WTC11 (cell line): ENCODE measurements around the gene CENPA. TPM values are rescaled to one million over a fixed set of nuclear protein-coding genes. Genes with fewer than 3 reads are reported as not detected.
"Not testable (repeated sequence)": the region's sequence is repeated elsewhere in the genome, so short reads cannot be mapped to it uniquely, and the experiment has no call there.

Experiments
- ATAC-seq: fragments of 200-7000 bp; cut with Tn5 transposase; 2 replicates; pipeline ENCODE4 v1.10.0; 2021; ENCODE audit warnings: mild to moderate bottlenecking, moderate library complexity
- CTCF ChIA-PET: fragments of 300-600 bp; sonication (Branson Sonifier 250); formaldehyde crosslinking; loops from one replicate; lab custom pipeline; 2021; ENCODE audit warnings: antibody characterized with exemption; lab: Charles Lee
- POLR2A ChIA-PET: fragments of 350-600 bp; sonication (Branson Sonifier 250); formaldehyde crosslinking; loops from one replicate; lab custom pipeline; 2021; ENCODE audit warnings: antibody characterized with exemption; lab: Charles Lee
- DNase-seq: peaks from one replicate; pipeline ENCODE4 v3.0.0; 2021; ENCODE audit warnings: low spot score
- H3K27ac Mint-ChIP-seq: 2 replicates; pipeline ENCODE4 v1.8.0; 2021; ENCODE audit warnings: mixed read lengths
- H3K27me3 Mint-ChIP-seq: 2 replicates; pipeline ENCODE4 v1.8.0; 2021; ENCODE audit warnings: low read depth, mild to moderate bottlenecking, moderate library complexity, mixed read lengths
- H3K36me3 Mint-ChIP-seq: 2 replicates; pipeline ENCODE4 v1.8.0; 2021; ENCODE audit warnings: mixed read lengths
- H3K4me1 Mint-ChIP-seq: 2 replicates; pipeline ENCODE4 v1.8.0; 2022; ENCODE audit warnings: mixed read lengths
- H3K4me3 Mint-ChIP-seq: 2 replicates; pipeline ENCODE4 v1.8.0; 2021; ENCODE audit warnings: mild to moderate bottlenecking, moderate library complexity, mixed read lengths
- H3K9me3 Mint-ChIP-seq: 2 replicates; pipeline ENCODE4 v1.8.0; 2021; ENCODE audit warnings: mixed read lengths
- CTCF ChIP-seq: fragments of 200-600 bp; IDR thresholded peaks from 2 replicates; pipeline ENCODE4 v1.8.0; 2022; ENCODE audit warnings: antibody characterized with exemption
- ERG ChIP-seq: fragments of 250-450 bp; sonication (Bioruptor Pico); IDR thresholded peaks from 2 replicates; pipeline ENCODE4 v1.8.0; 2021; ENCODE audit warnings: mild to moderate bottlenecking
- FOXK1 ChIP-seq: sonication (generic); formaldehyde crosslinking; IDR thresholded peaks from 2 replicates; pipeline ENCODE4 v1.8.0; 2022; ENCODE audit warnings: mild to moderate bottlenecking, moderate library complexity, missing genetic modification reagents
- IRF1 ChIP-seq: sonication (generic); formaldehyde crosslinking; IDR thresholded peaks from 2 replicates; pipeline ENCODE4 v1.8.0; 2023; ENCODE audit warnings: missing genetic modification reagents
- MAX ChIP-seq: sonication (generic); formaldehyde crosslinking; IDR thresholded peaks from 2 replicates; pipeline ENCODE4 v1.8.0; 2022; ENCODE audit warnings: mild to moderate bottlenecking, missing genetic modification reagents
- NR2C2 ChIP-seq: sonication (generic); formaldehyde crosslinking; IDR thresholded peaks from 2 replicates; pipeline ENCODE4 v1.8.0; 2022; ENCODE audit warnings: mild to moderate bottlenecking, missing genetic modification reagents
- ZNF232 ChIP-seq: sonication (generic); formaldehyde crosslinking; IDR thresholded peaks from 2 replicates; pipeline ENCODE4 v1.8.0; 2022; ENCODE audit warnings: mild to moderate bottlenecking, missing genetic modification reagents
- ZNF281 ChIP-seq: sonication (generic); formaldehyde crosslinking; IDR thresholded peaks from 2 replicates; pipeline ENCODE4 v1.8.0; 2023; ENCODE audit warnings: mild to moderate bottlenecking, missing genetic modification reagents
- ZNF396 ChIP-seq: fragments of 250-450 bp; sonication (Bioruptor Pico); IDR thresholded peaks from 2 replicates; pipeline ENCODE4 v1.8.0; 2021; ENCODE audit warnings: mild to moderate bottlenecking, moderate library complexity, borderline replicate concordance
- ZSCAN18 ChIP-seq: fragments of 250-450 bp; sonication (Bioruptor Pico); IDR thresholded peaks from 2 replicates; pipeline ENCODE4 v2.1.2; 2022; ENCODE audit warnings: mild to moderate bottlenecking, moderate library complexity
- total RNA-seq: library from RNA; stranded (reverse); gene quantifications from 3 replicates; pipeline ENCODE4 v1.2.3, GENCODE V29; 2021

Gene CENPA
- total RNA-seq, 1 experiment from 2014 or later: 45.6 TPM

GRCh38 chr2:26744953-26745352, 40.9 kb upstream of the CENPA start:
- POLR2A ChIA-PET: no interaction called here
- Mint-ChIP-seq H3K27me3 (peaks cover 41% of the 10 kb centered on the region), H3K36me3 (no peaks in the 10 kb centered on the region), H3K27ac (no peak overlapping the region), H3K4me3 (no peak overlapping the region), H3K9me3 (no peaks in the 10 kb centered on the region), H3K4me1 (peaks cover 9% of the 10 kb centered on the region)
- TF ChIP-seq ERG (CRISPR knock-in tag): no peak
- TF ChIP-seq NR2C2 (CRISPR knock-in tag): no peak
- DNase-seq: no peak
- no peak for ATAC-seq
- CTCF ChIA-PET: interaction anchor here (1.2 to 7.5 kb wide), 9 partner anchors 9 to 167 kb away, joined by 3 to 83 read pairs (median 10); partner anchors contain the start of gene KCNK3

GRCh38 chr2:26745609-26746327, 40.1 kb upstream of the CENPA start:
- POLR2A ChIA-PET: no interaction called here
- H3K9me3 Mint-ChIP-seq: no peaks in the 10 kb centered on the region
- peaks cover 17% of the 10 kb centered on the region for H3K4me1 Mint-ChIP-seq
- DNase-seq (peak; percentile 88), ATAC-seq (peak; percentile 87)
- peaks cover 49% of the 10 kb centered on the region for H3K27me3 Mint-ChIP-seq
- H3K36me3 Mint-ChIP-seq: no peaks in the 10 kb centered on the region
- CTCF ChIA-PET: interaction anchor here (0.6 to 7.5 kb wide), 16 partner anchors 10 to 271 kb away, joined by 3 to 83 read pairs (median 4); partner anchors contain the start of gene KCNK3
- no peak overlapping the region for H3K4me3 Mint-ChIP-seq
- H3K27ac Mint-ChIP-seq: no peak overlapping the region
- no peak for TF ChIP-seq ZNF396 (CRISPR knock-in tag)
- peak; percentile 92 for TF ChIP-seq CTCF

- H3K9me3 Mint-ChIP-seq: peaks cover 6% of the 10 kb centered on the region
- H3K27me3 Mint-ChIP-seq: peaks cover 61% of the 10 kb centered on the region
- H3K4me3 Mint-ChIP-seq: no peak overlapping the region
- POLR2A ChIA-PET: no interaction called here
- H3K36me3 Mint-ChIP-seq: peaks cover 6% of the 10 kb centered on the region
- CTCF ChIA-PET: interaction anchor here (1.0 to 7.5 kb wide), 5 partner anchors 22 to 270 kb away, joined by 3 to 83 read pairs (median 10); no protein-coding TSS in a partner anchor
- ATAC-seq (no peak), DNase-seq (no peak)
- H3K4me1 Mint-ChIP-seq: peaks cover 22% of the 10 kb centered on the region
- H3K27ac Mint-ChIP-seq: no peak overlapping the region
- TF ChIP-seq IRF1 (CRISPR knock-in tag) (no peak), ZSCAN18 (CRISPR knock-in tag) (no peak)
These were observed 38.9 kb upstream of the CENPA start for GRCh38 chr2:26746934-26747333.

- ATAC-seq: peak; percentile 21
- TF ChIP-seq MAX (peak; percentile 66; the same call in 1 of the 2 replicates), FOXK1 (peak; percentile 39; the same call in 1 of the 2 replicates), ZNF281 (CRISPR knock-in tag) (peak; percentile 24; the same call in 1 of the 2 replicates), ZNF232 (CRISPR knock-in tag) (0 out of 2 replicates have a peak, but pooled peaks have one; percentile 60)
- POLR2A ChIA-PET: interaction anchor here (0.7 kb wide), 1 partner anchor 57 kb away, joined by 6 read pairs; the partner anchor contains the start of gene KCNK3
- CTCF ChIA-PET: interaction anchor here (0.9 kb wide), 1 partner anchor 168 kb away, joined by 7 read pairs; no protein-coding TSS in a partner anchor
- H3K4me1 Mint-ChIP-seq: peaks cover 33% of the 10 kb centered on the region
- not testable (repeated sequence) for DNase-seq, H3K9me3 Mint-ChIP-seq
- peaks cover 10% of the 10 kb centered on the region for H3K36me3 Mint-ChIP-seq
- peaks cover 88% of the 10 kb centered on the region for H3K27me3 Mint-ChIP-seq
- peak overlapping the region; percentile 58 for H3K4me3 Mint-ChIP-seq
- peak overlapping the region; percentile 96 for H3K27ac Mint-ChIP-seq
These were observed 36.0 kb upstream of the CENPA start for GRCh38 chr2:26749787-26750420.

GRCh38 chr2:26750467-26750866, 35.4 kb upstream of the CENPA start:
- Mint-ChIP-seq H3K4me3 (peak overlapping the region; percentile 58), H3K4me1 (peaks cover 39% of the 10 kb centered on the region), H3K36me3 (peaks cover 10% of the 10 kb centered on the region), H3K27me3 (peaks cover 93% of the 10 kb centered on the region)
- H3K9me3 Mint-ChIP-seq, ATAC-seq, CTCF ChIA-PET, DNase-seq, H3K27ac Mint-ChIP-seq, POLR2A ChIA-PET: not testable (repeated sequence)
